ENCODE measurements around the gene ETS1. TPM values are rescaled to one million over a fixed set of nuclear protein-coding genes. Genes with fewer than 3 reads are reported as not detected.

Gene ETS1, protein sequence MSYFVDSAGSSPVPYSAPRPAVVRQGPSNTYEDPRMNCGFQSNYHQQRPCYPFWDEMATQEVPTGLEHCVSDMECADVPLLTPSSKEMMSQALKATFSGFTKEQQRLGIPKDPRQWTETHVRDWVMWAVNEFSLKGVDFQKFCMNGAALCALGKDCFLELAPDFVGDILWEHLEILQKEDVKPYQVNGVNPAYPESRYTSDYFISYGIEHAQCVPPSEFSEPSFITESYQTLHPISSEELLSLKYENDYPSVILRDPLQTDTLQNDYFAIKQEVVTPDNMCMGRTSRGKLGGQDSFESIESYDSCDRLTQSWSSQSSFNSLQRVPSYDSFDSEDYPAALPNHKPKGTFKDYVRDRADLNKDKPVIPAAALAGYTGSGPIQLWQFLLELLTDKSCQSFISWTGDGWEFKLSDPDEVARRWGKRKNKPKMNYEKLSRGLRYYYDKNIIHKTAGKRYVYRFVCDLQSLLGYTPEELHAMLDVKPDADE
- 69.5 TPM for total RNA-seq

GRCh38 chr11:128587415-128587814 lies at the start of gene ETS1:
TSS of gene ETS1 (minus strand) at chr11:128587558. CDS start at chr11:128573130, 14,428 bp downstream.

Small RNA genes within 50 kb of the gene (small RNA-seq; reads per million reads assigned to genes)
- not detected for gene MIR6090 (ENCODE audit: low replicate concordance)

Other genes with a start within 250 kb of the ETS1 start
- gene FLI1, start 106.5 kb upstream of the ETS1 start, total RNA-seq, result 38.2 TPM

Data from metanephros (tissue), 2 donors.